HEK293 (cell line): Measurements from ENCODE around the gene RIOK1.

Experiments used
- CTCF ChIA-PET: fragments of 350-600 bp; formaldehyde crosslinking; extraction: SDS; loops from one replicate; lab custom pipeline; 2021; ENCODE audit warnings: antibody characterized with exemption; lab: Yijun Ruan, JAX
- POLR2A ChIA-PET: fragments of 300-600 bp; formaldehyde crosslinking; extraction: SDS; loops from one replicate; lab custom pipeline; 2020; ENCODE audit warnings: antibody characterized with exemption, inconsistent platforms; lab: Yijun Ruan, JAX
- H3K27ac ChIP-seq: fragments of 200-500 bp; sonication (Bioruptor generic); 2 replicates; pipeline ENCODE4 v1.5.1; 2014; ENCODE audit warnings: low read depth, low read length, control low read depth, inconsistent platforms; ENCODE audit errors: extremely low read depth
- H3K36me3 ChIP-seq, 2 experiments: fragments of 200-500 bp in 1 of 2; sonication (Bioruptor generic) in 1 of 2; 1 replicate in 1 of 2; 2 replicates in 1 of 2; pipeline ENCODE4 v1.5.1; 2014 to 2017; ENCODE audit warnings: inconsistent platforms in 2 of 2, low read length in 2 of 2; ENCODE audit not compliant: control insufficient read depth in 2 of 2, insufficient read depth in 1 of 2
- H3K4me1 ChIP-seq: fragments of 200-500 bp; sonication (Bioruptor generic); 2 replicates; pipeline ENCODE4 v1.5.1; 2014; ENCODE audit warnings: mild to moderate bottlenecking, low read length, inconsistent platforms; ENCODE audit not compliant: control insufficient read depth, insufficient read depth
- H3K4me3 ChIP-seq: 2 replicates; pipeline ENCODE4 v1.5.1; 2011; ENCODE audit warnings: low read depth, mild to moderate bottlenecking, control low read depth, low read length, moderate library complexity
- H3K9me3 ChIP-seq: fragments of 200-500 bp; sonication (Bioruptor generic); 2 replicates; pipeline ENCODE4 v1.5.1; 2014; ENCODE audit warnings: low read depth, low read length, inconsistent platforms; ENCODE audit not compliant: control insufficient read depth, insufficient read depth
- GFI1B ChIP-seq: fragments of 450-650 bp; formaldehyde crosslinking; IDR thresholded peaks from 2 replicates; pipeline ENCODE4 v1.5.1; 2016; ENCODE audit warnings: missing biosample characterization, missing genetic modification characterization
- KLF7 ChIP-seq: fragments of 450-650 bp; formaldehyde crosslinking; IDR thresholded peaks from 2 replicates; pipeline ENCODE4 v1.5.1; 2016; ENCODE audit warnings: missing biosample characterization, missing genetic modification characterization, borderline replicate concordance
- KLF9 ChIP-seq: fragments of 450-650 bp; formaldehyde crosslinking; IDR thresholded peaks from 2 replicates; pipeline ENCODE4 v1.5.1; 2016; ENCODE audit warnings: missing biosample characterization, missing genetic modification characterization, low read depth
- MEIS1 ChIP-seq: sonication (generic); formaldehyde crosslinking; IDR thresholded peaks from 2 replicates; pipeline ENCODE4 v1.8.1; 2022; ENCODE audit warnings: missing genetic modification reagents, mild to moderate bottlenecking, borderline replicate concordance
- SALL2 ChIP-seq: fragments of 450-650 bp; formaldehyde crosslinking; IDR thresholded peaks from 2 replicates; pipeline ENCODE4 v1.5.0; 2017; ENCODE audit warnings: missing biosample characterization, mild to moderate bottlenecking, missing genetic modification characterization, borderline replicate concordance
- ZEB2 ChIP-seq: fragments of 450-650 bp; formaldehyde crosslinking; IDR thresholded peaks from 2 replicates; pipeline ENCODE4 v1.5.1; 2016; ENCODE audit warnings: missing biosample characterization, missing genetic modification characterization
- ZNF169 ChIP-seq: fragments of 450-650 bp; formaldehyde crosslinking; IDR thresholded peaks from 2 replicates; pipeline ENCODE4 v1.5.1; 2016; ENCODE audit warnings: missing biosample characterization, missing genetic modification characterization
- ZNF274 ChIP-seq, 2 experiments: fragments of 200-500 bp in 1 of 2; fragments of 450-650 bp in 1 of 2; sonication (Bioruptor generic) in 1 of 2; formaldehyde crosslinking in 1 of 2; IDR thresholded peaks; 2 replicates each; pipeline versions ENCODE4 v1.5.1 to v1.6.1; 2014 to 2016; ENCODE audit warnings: borderline replicate concordance in 1 of 2, inconsistent platforms in 1 of 2, low read length in 1 of 2, missing biosample characterization in 1 of 2, missing genetic modification characterization in 1 of 2
- ZNF426 ChIP-seq: fragments of 450-650 bp; formaldehyde crosslinking; IDR thresholded peaks from 2 replicates; pipeline ENCODE4 v1.5.1; 2017; ENCODE audit warnings: missing biosample characterization, missing genetic modification characterization, mild to moderate bottlenecking, inconsistent platforms, moderate library complexity
- ZNF530 ChIP-seq: fragments of 450-650 bp; formaldehyde crosslinking; IDR thresholded peaks from 2 replicates; pipeline ENCODE4 v1.5.1; 2016; ENCODE audit warnings: low read depth, missing biosample characterization, missing genetic modification characterization
- ZNF571 ChIP-seq: fragments of 450-650 bp; formaldehyde crosslinking; IDR thresholded peaks from 2 replicates; pipeline ENCODE4 v1.5.0; 2017; ENCODE audit warnings: missing biosample characterization, missing genetic modification characterization
- TF ChIP-seq, protein P1 (sequence below): fragments of 450-650 bp; IDR thresholded peaks from 2 replicates; pipeline ENCODE4 v1.5.1; 2018; ENCODE audit warnings: missing biosample characterization, mild to moderate bottlenecking, missing genetic modification characterization
- TF ChIP-seq, protein P2 (sequence below): fragments of 450-650 bp; IDR thresholded peaks from 2 replicates; pipeline ENCODE4 v1.5.1; 2018; ENCODE audit warnings: missing biosample characterization, missing genetic modification characterization
- TF ChIP-seq, protein P3 (sequence below): fragments of 450-650 bp; formaldehyde crosslinking; IDR thresholded peaks from 2 replicates; pipeline ENCODE4; 2016; ENCODE audit warnings: missing biosample characterization, missing genetic modification characterization
- TF ChIP-seq, protein P4 (sequence below): fragments of 450-650 bp; formaldehyde crosslinking; IDR thresholded peaks from 2 replicates; pipeline ENCODE4 v1.5.1; 2016; ENCODE audit warnings: missing biosample characterization, missing genetic modification characterization, borderline replicate concordance

The RIOK1 gene

DNA sequence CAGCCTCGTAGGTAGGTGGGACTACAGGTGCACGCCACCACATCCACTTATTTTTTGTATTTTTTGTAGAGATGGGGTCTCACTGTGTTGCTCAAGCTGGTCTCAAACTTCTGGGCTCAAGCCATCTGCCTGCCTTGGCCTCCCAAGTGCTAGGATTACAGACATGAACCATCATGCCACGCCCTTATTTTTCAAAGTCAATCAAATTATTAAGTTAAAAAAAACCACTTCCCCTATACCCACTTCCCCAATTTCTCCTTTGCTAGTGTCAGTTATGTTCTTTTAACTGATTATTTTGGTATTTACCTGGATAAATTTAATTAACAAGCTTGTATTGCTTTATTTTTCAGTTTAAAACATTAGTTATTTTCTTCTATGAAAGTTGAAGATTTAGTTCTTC lies 49.6 kb downstream of the RIOK1 start:
- Histone ChIP-seq H3K4me3 (no peak overlapping the region), H3K4me1 (no peaks in the 10 kb centered on the region), H3K9me3 (no peaks in the 10 kb centered on the region), H3K36me3 (no peaks in the 10 kb centered on the region), H3K27ac (no peak overlapping the region)
- TF ChIP-seq MEIS1 (CRISPR knock-in tag): no peak
- TF ChIP-seq, protein P1, sequence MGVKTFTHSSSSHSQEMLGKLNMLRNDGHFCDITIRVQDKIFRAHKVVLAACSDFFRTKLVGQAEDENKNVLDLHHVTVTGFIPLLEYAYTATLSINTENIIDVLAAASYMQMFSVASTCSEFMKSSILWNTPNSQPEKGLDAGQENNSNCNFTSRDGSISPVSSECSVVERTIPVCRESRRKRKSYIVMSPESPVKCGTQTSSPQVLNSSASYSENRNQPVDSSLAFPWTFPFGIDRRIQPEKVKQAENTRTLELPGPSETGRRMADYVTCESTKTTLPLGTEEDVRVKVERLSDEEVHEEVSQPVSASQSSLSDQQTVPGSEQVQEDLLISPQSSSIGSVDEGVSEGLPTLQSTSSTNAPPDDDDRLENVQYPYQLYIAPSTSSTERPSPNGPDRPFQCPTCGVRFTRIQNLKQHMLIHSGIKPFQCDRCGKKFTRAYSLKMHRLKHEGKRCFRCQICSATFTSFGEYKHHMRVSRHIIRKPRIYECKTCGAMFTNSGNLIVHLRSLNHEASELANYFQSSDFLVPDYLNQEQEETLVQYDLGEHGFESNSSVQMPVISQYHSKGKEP (tag by site-specific recombination): no peak
- POLR2A ChIA-PET: no interaction called here
- CTCF ChIA-PET: interaction anchor here (1.0 kb wide), 1 partner anchor 14 kb away, joined by 3 read pairs; no protein-coding TSS in a partner anchor

DNA sequence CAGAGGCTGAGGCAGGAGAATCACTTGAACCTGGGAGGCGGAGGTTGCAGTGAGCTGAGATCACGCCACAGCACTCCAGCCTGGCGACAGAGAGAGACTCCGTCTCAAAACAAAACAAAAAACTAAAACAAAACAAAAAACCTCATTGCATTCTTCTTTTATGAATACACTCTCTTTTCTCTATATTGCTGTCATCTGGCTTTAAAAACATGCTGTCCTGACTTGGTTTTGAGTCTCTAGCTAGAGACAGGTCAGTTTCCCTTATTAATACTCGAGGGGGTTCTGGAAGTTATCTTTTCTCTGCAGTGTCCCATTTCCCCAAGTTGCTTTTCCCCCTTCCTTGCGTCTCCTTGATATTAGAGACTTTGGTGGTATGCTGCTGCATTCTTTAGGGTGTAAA lies 50.9 kb downstream of the RIOK1 start:
- no peaks in the 10 kb centered on the region for H3K4me1 ChIP-seq
- H3K36me3 ChIP-seq: no peaks in the 10 kb centered on the region
- H3K9me3 ChIP-seq: no peaks in the 10 kb centered on the region
- H3K4me3 ChIP-seq: no peak overlapping the region
- ChIA-PET CTCF (no interaction called here), POLR2A (no interaction called here)
- H3K27ac ChIP-seq: no peak overlapping the region
- no peak for TF ChIP-seq KLF7 (tag by site-specific recombination)
- TF ChIP-seq, protein P2, sequence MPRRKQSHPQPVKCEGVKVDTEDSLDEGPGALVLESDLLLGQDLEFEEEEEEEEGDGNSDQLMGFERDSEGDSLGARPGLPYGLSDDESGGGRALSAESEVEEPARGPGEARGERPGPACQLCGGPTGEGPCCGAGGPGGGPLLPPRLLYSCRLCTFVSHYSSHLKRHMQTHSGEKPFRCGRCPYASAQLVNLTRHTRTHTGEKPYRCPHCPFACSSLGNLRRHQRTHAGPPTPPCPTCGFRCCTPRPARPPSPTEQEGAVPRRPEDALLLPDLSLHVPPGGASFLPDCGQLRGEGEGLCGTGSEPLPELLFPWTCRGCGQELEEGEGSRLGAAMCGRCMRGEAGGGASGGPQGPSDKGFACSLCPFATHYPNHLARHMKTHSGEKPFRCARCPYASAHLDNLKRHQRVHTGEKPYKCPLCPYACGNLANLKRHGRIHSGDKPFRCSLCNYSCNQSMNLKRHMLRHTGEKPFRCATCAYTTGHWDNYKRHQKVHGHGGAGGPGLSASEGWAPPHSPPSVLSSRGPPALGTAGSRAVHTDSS: no peak
- no peak for TF ChIP-seq ZEB2 (tag by site-specific recombination)
- no peak for TF ChIP-seq SALL2
- no peak for TF ChIP-seq ZNF530 (tag by site-specific recombination)
- TF ChIP-seq ZNF274 (IDR thresholded peaks at IDR 0.05; ENCODE audit: low read length): no peak
- no peak for TF ChIP-seq ZNF274 (tag by site-specific recombination; IDR thresholded peaks at IDR 0.05; ENCODE audit: borderline replicate concordance)
- no peak for TF ChIP-seq ZNF169 (tag by site-specific recombination)
- TF ChIP-seq, protein P3, sequence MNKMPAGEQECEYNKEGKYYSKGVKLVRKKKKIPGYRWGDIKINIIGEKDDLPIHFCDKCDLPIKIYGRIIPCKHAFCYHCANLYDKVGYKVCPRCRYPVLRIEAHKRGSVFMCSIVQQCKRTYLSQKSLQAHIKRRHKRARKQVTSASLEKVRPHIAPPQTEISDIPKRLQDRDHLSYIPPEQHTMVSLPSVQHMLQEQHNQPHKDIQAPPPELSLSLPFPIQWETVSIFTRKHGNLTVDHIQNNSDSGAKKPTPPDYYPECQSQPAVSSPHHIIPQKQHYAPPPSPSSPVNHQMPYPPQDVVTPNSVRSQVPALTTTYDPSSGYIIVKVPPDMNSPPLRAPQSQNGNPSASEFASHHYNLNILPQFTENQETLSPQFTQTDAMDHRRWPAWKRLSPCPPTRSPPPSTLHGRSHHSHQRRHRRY (tag by site-specific recombination): no peak
- no peak for TF ChIP-seq ZNF426 (tag by site-specific recombination)
- no peak for TF ChIP-seq KLF9 (tag by site-specific recombination)
- TF ChIP-seq GFI1B (tag by site-specific recombination): no peak
- TF ChIP-seq ZNF571 (tag by site-specific recombination): no peak
- TF ChIP-seq, protein P4, sequence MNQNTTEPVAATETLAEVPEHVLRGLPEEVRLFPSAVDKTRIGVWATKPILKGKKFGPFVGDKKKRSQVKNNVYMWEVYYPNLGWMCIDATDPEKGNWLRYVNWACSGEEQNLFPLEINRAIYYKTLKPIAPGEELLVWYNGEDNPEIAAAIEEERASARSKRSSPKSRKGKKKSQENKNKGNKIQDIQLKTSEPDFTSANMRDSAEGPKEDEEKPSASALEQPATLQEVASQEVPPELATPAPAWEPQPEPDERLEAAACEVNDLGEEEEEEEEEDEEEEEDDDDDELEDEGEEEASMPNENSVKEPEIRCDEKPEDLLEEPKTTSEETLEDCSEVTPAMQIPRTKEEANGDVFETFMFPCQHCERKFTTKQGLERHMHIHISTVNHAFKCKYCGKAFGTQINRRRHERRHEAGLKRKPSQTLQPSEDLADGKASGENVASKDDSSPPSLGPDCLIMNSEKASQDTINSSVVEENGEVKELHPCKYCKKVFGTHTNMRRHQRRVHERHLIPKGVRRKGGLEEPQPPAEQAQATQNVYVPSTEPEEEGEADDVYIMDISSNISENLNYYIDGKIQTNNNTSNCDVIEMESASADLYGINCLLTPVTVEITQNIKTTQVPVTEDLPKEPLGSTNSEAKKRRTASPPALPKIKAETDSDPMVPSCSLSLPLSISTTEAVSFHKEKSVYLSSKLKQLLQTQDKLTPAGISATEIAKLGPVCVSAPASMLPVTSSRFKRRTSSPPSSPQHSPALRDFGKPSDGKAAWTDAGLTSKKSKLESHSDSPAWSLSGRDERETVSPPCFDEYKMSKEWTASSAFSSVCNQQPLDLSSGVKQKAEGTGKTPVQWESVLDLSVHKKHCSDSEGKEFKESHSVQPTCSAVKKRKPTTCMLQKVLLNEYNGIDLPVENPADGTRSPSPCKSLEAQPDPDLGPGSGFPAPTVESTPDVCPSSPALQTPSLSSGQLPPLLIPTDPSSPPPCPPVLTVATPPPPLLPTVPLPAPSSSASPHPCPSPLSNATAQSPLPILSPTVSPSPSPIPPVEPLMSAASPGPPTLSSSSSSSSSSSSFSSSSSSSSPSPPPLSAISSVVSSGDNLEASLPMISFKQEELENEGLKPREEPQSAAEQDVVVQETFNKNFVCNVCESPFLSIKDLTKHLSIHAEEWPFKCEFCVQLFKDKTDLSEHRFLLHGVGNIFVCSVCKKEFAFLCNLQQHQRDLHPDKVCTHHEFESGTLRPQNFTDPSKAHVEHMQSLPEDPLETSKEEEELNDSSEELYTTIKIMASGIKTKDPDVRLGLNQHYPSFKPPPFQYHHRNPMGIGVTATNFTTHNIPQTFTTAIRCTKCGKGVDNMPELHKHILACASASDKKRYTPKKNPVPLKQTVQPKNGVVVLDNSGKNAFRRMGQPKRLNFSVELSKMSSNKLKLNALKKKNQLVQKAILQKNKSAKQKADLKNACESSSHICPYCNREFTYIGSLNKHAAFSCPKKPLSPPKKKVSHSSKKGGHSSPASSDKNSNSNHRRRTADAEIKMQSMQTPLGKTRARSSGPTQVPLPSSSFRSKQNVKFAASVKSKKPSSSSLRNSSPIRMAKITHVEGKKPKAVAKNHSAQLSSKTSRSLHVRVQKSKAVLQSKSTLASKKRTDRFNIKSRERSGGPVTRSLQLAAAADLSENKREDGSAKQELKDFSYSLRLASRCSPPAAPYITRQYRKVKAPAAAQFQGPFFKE (tag by site-specific recombination): no peak
